Mucosa of rectum (tissue), 2 donors: Measurements from ENCODE around the gene UBE2H.

Experiments
- H3K27ac ChIP-seq, 2 donors: one replicate each; pipeline ENCODE4 v1.7.0; 2013; ENCODE audit warnings: inconsistent platforms in 2 of 2, low read depth in 2 of 2, low read length in 2 of 2
- H3K27me3 ChIP-seq, 2 donors: one replicate each; pipeline ENCODE4 v1.7.0; 2013; ENCODE audit warnings: low read length in 2 of 2; ENCODE audit not compliant: control insufficient read depth in 2 of 2, insufficient read depth in 2 of 2
- H3K36me3 ChIP-seq, 2 donors: one replicate each; pipeline ENCODE4 v1.7.0; 2013; ENCODE audit warnings: low read length in 2 of 2; ENCODE audit not compliant: control insufficient read depth in 2 of 2, insufficient read depth in 2 of 2
- H3K4me1 ChIP-seq, 2 donors: one replicate each; pipeline ENCODE4 v1.7.0; 2013; ENCODE audit warnings: low read length in 2 of 2, mild to moderate bottlenecking in 1 of 2; ENCODE audit not compliant: control insufficient read depth in 2 of 2, insufficient read depth in 2 of 2
- H3K4me3 ChIP-seq, 2 donors: one replicate each; pipeline ENCODE4 v1.7.0; 2013; ENCODE audit warnings: low read length in 2 of 2
- H3K9ac ChIP-seq, 2 donors: one replicate each; pipeline ENCODE4 v1.7.0; 2013; ENCODE audit warnings: low read length in 2 of 2, low read depth in 1 of 2, mild to moderate bottlenecking in 1 of 2
- H3K9me3 ChIP-seq, 2 donors: one replicate each; pipeline ENCODE4 v1.7.0; 2013; ENCODE audit warnings: low read length in 2 of 2; ENCODE audit not compliant: control insufficient read depth in 2 of 2
- donor health status: healthy.
- donor health status: Normal muscosa, but diverticular disease.

UBE2H gene

GRCh38 chr7:129793506-129794310 is 159.1 kb downstream of the UBE2H start:
- H3K27me3 ChIP-seq, result no peaks in the 10 kb centered on the region
- no peak overlapping the region for H3K4me3 ChIP-seq
- H3K27ac ChIP-seq, result no peak overlapping the region
- no peaks in the 10 kb centered on the region for H3K4me1 ChIP-seq
- no peaks in the 10 kb centered on the region for H3K9me3 ChIP-seq
- no peaks in the 10 kb centered on the region for H3K36me3 ChIP-seq
- no peak overlapping the region for H3K9ac ChIP-seq

DNA sequence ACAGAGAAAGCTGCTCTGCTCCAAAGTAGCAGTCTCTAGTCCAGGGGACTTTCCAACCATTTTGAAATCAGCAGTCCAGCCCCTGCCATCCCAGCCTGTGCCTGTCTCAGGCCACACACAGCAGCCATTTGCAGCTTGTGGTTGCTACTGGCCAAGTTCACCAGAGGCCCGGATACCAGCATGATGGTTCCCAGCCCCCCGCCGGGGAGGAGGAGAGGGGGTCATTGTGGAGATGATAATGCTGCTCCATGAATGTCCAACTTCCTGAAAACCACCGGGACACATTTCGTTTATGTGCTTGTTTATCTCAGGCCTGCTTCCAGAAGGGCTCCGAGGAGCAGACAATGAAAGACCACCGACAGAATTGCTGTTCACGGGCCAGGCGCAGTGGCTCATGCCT is 160.0 kb downstream of the UBE2H start:
- H3K4me1 ChIP-seq, result no peaks in the 10 kb centered on the region
- H3K9ac ChIP-seq, result no peak overlapping the region
- no peak overlapping the region for H3K27ac ChIP-seq
- H3K36me3 ChIP-seq, result no peaks in the 10 kb centered on the region
- H3K4me3 ChIP-seq, result no peak overlapping the region
- H3K27me3 ChIP-seq, result no peaks in the 10 kb centered on the region
- H3K9me3 ChIP-seq, result no peaks in the 10 kb centered on the region

DNA sequence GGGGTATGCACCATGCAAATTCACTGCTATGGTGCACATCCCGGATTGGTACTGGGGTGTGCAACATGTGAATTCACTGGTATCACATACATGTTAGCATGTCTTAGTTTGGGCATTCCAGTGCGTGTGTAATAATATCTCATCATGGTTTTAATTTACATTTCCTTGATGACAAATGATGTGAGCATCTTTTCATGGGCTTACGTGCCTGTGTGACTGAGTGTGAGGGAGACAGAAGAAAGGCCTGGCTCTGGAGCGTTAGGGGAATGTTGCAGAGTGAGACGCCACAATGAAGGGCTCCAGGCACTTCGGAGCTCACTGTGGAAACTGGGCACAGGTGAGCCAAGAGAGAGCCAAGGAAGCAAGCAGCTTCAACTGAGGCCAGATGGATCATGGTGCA is 162.6 kb downstream of the UBE2H start:
- Histone ChIP-seq H3K27me3 (peaks cover 11 to 16% of the 10 kb centered on the region in 2 donors), H3K27ac (no peak overlapping the region), H3K4me1 (peaks cover 2 to 3% of the 10 kb centered on the region in 2 donors), H3K9me3 (no peaks in the 10 kb centered on the region), H3K4me3 (no peak overlapping the region), H3K9ac (no peak overlapping the region), H3K36me3 (no peaks in the 10 kb centered on the region)

GRCh38 chr7:129789652-129790051 is 163.1 kb downstream of the UBE2H start:
- Histone ChIP-seq H3K9ac (no peak overlapping the region), H3K4me3 (no peak overlapping the region), H3K27ac (no peak overlapping the region), H3K4me1 (peaks cover 6% of the 10 kb centered on the region in 2 donors), H3K9me3 (no peaks in the 10 kb centered on the region), H3K27me3 (peaks cover 16 to 21% of the 10 kb centered on the region in 2 donors), H3K36me3 (no peaks in the 10 kb centered on the region)

GRCh38 chr7:129789000-129789399 is 163.8 kb downstream of the UBE2H start:
- no peaks in the 10 kb centered on the region for H3K36me3 ChIP-seq
- no peak overlapping the region for H3K9ac ChIP-seq
- no peak overlapping the region for H3K4me3 ChIP-seq
- H3K9me3 ChIP-seq, result no peaks in the 10 kb centered on the region
- peaks cover 6 to 10% of the 10 kb centered on the region in 2 donors for H3K4me1 ChIP-seq
- H3K27me3 ChIP-seq, result peaks cover 18 to 27% of the 10 kb centered on the region in 2 donors
- no peak overlapping the region for H3K27ac ChIP-seq

DNA sequence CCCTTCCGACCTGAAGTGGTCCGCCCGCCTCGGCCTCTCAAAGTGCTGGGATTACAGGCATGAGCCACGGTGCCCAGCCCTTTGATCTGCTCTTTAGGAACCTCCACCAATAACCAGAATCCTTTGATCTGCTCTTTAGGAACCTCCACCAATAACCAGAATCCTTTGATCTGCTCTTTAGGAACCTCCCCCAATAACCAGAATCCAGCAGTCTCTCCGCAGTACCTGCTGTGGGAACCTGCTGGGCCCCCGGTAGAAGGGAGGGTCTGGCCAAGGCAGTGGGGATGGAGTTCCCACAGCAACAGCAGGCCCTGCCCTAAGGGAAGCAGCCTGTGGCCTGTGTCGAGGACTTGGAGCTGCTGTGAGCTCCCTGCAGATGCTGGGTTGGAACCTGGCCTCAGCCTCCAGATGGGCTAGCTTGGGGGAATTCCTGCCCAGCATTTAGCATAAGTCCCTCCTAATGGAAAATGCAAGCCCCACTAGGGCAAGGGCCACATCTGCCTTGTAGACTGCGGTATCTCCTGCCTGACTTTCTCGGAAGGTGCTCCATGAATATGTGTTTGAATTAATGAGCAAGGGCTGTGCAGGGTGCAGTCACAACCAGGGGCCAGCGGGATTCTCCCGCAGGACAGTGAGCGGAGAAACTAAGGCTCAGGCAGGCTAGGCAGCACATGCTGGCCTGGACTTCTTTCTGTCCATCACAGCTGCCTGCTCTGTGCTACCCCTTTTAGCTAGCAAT is 165.8 kb downstream of the UBE2H start:
- peaks cover 10 to 14% of the 10 kb centered on the region in 2 donors for H3K4me1 ChIP-seq
- H3K27ac ChIP-seq, result no peak overlapping the region
- H3K9me3 ChIP-seq, result no peaks in the 10 kb centered on the region
- H3K4me3 ChIP-seq, result no peak overlapping the region
- peaks cover 36 to 45% of the 10 kb centered on the region in 2 donors for H3K27me3 ChIP-seq
- no peak overlapping the region for H3K9ac ChIP-seq
- H3K36me3 ChIP-seq, result no peaks in the 10 kb centered on the region

- peaks cover 40 to 56% of the 10 kb centered on the region in 2 donors for H3K27me3 ChIP-seq
- H3K4me3 ChIP-seq, result no peak overlapping the region
- no peak overlapping the region for H3K9ac ChIP-seq
- H3K9me3 ChIP-seq, result no peaks in the 10 kb centered on the region
- no peak overlapping the region for H3K27ac ChIP-seq
- H3K4me1 ChIP-seq, result peaks cover 18 to 23% of the 10 kb centered on the region in 2 donors
- H3K36me3 ChIP-seq, result no peaks in the 10 kb centered on the region
Measured at GRCh38 chr7:129785685-129786514, 166.9 kb downstream of the UBE2H start.

DNA sequence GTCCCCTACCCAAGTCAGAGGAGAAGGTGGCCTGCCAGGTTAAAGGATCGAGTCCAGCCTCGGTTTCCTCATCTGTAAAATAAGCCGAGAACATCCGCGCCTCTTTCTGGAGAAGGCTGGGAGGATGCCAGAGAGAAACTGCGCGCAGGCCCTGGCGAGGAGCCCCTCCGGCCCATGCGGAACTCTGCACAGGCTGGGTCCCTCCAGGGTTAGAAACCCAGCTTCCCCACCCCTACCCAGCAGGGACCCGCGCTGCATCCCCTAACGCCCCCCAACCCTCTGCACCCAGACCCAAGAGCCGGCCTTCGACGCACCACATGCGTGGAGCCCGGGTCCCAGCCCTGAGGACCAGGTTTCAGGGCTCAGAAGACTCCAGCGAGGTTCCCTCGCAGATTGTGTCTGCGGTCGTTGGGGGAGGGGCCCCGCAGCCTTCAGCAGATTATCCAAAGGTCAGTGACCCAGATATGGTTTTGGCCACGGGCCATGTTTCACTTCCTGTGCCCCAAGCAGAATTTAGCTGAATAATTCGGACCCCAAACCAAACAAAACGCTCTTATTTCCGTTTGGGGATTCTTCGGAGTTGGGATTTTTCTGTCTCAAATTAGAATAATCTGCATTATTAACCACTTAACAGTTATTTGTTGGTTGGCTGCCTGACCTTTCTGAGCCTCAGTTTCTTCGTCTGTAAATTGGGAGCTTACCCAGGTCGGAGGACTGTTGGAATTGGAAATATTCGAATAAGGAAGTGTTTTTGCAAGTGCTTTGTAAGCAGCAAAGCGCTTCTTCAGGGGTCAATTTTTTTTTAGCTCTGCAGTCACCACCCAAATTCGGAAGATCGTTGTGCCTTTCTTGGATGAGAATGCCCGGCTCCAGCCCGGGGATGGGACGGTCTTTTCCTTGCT is 167.7 kb downstream of the UBE2H start:
- H3K27ac ChIP-seq, result no peak overlapping the region
- no peaks in the 10 kb centered on the region for H3K36me3 ChIP-seq
- H3K27me3 ChIP-seq, result peaks cover 40 to 57% of the 10 kb centered on the region in 2 donors
- H3K4me3 ChIP-seq, result no peak overlapping the region
- H3K9me3 ChIP-seq, result no peaks in the 10 kb centered on the region
- peaks cover 20 to 25% of the 10 kb centered on the region in 2 donors for H3K4me1 ChIP-seq
- H3K9ac ChIP-seq, result no peak overlapping the region

DNA sequence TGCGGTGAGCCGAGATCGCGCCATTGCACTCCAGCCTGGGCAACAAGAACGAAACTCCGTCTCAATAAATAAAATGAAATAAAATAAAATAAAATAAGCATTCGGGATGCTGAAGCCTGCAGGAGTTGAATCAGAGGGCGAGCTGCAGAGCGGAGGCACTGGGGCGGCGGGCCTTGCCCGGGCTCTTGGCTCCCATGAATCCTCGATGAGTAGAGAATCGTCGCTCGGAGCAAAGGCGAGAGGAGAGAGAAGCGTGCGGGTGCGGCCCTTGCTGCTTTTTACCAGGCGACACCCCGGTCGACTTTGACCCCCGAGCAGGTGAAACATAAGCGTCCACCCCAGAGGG is 168.3 kb downstream of the UBE2H start:
- peaks cover 40 to 57% of the 10 kb centered on the region in 2 donors for H3K27me3 ChIP-seq
- no peaks in the 10 kb centered on the region for H3K36me3 ChIP-seq
- peaks cover 20 to 25% of the 10 kb centered on the region in 2 donors for H3K4me1 ChIP-seq
- H3K9me3 ChIP-seq, result no peaks in the 10 kb centered on the region
- no peak overlapping the region for H3K27ac ChIP-seq
- no peak overlapping the region for H3K9ac ChIP-seq
- H3K4me3 ChIP-seq, result no peak overlapping the region
